HTERT RPE-1 (cell line): ENCODE data around the gene LENEP.

Source experiments
- in situ Hi-C: fragments of 300-500 bp; cut with MboI; formaldehyde crosslinking; loops from 4 replicates; pipeline ENCODE4 v1.14.3; 2020; ENCODE audit warnings: low sequenced_read_pairs

The LENEP gene

DNA sequence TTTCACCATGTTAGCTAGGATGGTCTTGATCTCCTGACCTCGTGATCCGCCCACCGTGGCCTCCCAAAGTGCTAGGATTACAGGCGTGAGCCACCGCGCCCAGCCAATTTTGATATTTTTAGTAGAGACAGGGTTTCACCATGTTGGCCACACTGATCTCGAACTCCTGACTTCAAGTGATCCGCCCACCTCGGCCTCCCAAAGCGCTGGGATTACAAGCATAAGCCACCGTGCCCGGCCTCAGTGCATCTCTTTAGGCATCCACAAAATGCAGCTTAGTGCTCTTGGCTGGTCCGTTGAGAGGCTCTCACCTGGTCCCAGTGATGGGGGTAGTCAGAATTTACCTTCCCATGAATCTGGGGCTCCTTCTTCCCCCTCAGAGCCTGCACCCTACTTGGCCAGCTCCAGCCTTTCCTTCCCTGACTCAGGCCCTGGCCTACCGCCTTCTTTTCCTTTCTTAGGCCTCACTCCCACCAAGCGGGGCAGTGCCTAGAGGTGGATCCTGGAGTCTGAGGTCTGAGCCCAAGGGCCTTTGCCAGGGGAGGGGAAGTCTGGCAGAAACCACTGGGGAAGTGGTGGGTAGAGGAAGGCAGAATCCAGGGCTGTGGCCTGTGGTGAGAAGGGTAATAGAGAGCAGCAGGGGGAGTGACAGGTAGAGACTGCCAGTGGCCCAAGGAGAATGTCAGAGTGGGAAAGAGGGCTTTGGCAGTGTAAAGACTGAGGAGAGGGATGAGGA is 3.7 kb downstream of the LENEP start:
- in situ Hi-C loops, result no loop called here

DNA sequence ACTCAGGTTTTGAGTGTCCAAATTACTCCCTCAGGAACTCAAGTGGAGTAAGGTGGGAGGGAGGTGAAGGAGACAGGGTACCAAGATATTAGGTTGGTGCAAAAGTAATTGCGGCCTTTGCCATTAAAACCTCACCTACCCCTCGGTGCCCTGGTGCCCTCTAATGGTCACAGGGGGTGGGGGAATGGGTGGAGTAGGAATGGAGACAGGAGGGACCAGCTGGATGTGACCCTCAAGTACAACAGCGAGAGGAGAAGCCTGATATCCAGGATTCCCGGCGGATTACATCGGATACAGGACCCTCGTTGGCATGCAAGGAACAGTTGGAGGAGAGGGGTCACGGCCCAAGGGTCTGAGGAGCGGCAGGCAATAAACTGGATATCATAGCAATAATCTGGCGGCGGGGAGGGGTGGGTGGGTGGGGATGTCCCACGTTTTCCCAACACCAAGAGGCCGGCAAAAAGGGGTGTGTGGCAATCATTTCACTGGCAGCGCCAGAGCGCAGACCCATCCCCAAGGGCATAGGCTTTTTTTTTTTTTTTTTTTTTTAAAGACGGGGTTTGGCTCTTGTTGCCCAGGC is 4.9 kb downstream of the LENEP start:
- in situ Hi-C loops, result no loop called here

DNA sequence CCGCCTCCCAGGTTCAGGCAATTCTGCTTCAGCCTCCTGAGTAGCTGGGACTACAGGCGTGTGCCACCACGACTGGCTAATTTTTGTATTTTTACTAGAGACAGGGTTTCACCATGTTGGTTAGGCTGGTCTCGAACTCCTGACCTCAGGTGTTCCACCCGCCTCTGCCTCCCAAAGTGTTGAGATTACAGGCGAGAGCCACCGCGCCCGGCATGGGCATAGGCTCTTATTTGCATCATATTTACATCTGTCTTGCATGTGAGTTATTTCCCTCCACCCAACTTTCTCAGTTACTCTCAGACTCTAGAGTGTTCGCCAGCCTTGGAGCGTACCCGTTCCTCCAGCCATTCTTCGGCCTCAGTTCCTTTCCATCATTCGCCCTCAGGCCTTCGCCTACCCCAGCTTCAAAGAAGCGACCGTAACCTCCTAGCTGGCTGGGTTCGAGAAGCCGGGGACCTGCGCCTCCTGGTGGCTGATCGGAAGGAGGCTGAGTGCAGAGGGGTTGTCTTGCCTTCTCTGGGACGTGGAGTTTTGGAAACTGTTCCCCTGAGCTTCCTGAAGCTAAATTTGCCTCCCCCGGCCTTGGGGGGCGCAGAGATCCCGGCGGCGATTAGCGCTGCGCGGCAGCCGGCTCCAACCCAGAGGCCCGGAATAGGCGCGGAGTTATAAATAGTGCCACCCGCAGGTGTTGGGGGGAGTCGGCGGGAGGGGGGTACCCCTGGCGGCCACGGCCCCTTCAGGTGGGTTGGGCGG is 5.6 kb downstream of the LENEP start:
- in situ Hi-C loops, result no loop called here

- in situ Hi-C loops, result no loop called here
These were observed 6.4 kb downstream of the LENEP start for GRCh38 chr1:154999571-155000410.

GRCh38 chr1:155000411-155000725 is 7.0 kb downstream of the LENEP start:
- in situ Hi-C loops, result no loop called here

DNA sequence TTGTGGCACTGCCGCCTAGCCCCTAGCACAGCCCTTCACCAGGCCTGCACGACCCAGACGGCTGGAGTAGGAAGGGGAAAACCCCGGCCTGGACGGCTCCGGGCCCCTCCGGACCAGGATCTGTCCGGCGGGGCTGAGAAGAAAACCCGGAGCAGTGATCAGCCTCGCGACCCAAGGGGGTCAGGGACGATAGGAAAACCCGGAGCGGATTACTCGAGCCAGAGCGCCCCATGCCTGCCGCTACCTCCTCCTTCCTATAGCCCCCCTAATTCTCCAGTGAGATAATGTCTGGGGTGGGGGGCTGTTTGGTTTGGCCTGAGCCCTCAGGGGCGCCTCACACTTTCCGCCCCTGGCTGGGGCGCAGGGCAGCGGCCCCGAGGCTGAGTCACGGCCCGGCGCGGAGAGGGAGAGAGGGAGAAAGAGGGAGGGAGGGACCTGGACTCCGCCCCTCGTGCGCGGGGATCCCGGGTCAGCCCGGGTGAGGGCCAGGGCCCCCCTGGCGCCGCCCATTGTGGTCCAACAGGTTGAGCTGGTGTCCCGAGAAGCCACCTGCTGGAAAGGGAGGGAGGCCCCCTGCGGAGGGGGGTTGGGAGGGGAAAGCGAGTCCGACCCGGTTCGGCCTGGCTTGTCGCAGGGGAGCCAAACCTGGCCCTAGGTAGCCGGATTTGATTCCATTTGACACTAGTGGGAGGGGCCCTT is 7.5 kb downstream of the LENEP start:
- in situ Hi-C loops, result no loop called here

- in situ Hi-C loops, result no loop called here
These were observed 8.0 kb downstream of the LENEP start for GRCh38 chr1:155001425-155001674.

DNA sequence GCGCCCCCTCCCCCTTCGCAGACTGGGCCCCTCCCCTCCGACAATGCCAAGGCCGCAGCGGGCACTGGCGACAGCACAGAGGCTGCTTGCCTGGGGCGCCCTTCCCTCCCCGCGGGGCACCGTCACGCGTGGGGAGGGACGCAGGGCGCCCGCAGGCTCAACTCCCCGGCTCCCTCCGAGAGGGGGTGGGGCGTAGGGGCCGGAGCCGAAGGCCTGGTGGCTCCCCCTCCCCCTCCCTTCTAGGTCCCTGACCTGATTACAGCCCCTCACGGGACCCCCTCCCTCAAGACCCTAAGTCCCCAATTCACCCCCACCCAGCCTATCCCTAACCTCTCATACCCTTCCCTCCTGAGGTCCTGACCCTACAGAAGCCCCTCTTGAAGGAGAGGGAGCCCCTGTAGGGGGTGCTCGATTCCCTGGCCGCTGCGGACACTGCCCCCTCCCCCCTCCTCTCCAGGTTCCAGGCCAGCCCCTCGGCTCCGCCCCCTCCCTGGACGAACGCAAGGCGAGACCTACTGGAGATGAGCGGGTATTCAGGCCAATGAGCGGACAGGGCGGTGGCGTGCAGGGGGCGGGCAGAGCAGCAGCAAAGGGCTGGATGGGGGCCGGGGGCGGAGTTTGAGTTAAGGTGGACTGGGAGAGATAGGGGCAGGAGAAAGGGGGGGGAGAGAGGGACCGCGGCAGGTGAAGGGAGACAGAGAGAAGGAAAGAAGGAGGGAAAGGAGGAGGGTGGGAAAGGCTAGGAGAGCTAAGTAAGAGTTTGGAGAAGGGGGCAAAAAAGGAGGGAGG is 8.5 kb downstream of the LENEP start:
- in situ Hi-C loops, result no loop called here

DNA sequence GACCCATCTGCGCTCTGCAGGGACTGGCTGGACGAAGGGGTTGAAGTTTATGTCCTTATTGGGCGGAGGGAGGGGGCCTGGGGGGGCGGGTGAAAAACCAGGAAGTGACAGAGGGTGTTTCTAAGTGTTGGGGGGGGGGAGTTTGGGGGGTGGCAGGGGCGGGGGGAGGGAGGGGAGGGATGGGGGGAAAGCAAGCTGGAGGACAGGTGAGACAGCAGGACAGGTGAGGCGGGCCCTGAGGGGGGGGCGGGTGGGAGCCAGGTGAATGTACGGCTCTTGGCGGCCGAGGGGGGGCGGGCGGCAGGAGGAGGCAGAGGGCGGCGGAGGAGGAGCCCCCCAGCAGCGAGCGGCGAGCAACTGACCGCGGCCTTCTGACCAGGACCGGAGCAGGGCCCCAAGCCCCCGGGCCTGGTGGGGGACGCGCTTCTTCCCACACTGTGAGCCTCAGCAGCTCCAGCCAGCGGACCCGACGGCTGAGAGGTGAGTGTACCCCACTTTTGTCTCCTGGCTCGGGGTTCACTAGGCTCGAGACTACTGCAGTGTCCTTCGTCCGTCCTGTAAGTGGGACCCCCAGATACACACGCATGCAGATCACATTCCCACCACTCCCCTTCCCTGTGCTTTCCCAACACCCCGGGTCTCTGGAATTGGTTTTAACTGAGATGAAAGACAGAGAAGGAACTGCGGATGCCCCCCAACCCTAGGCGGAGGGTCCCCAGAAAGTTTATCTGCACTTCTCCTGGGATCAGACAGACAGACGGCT is 9.3 kb downstream of the LENEP start, which contains the start of gene ZBTB7B:
Gene ZBTB7B, plus strand, starts transcription at position 339 of the 763 bp plus-strand sequence. CDS start 11,859 bp downstream, outside the sequence.
- in situ Hi-C loops, result no loop called here

GRCh38 chr1:155003227-155003765 is 9.9 kb downstream of the LENEP start:
- in situ Hi-C loops, result no loop called here

DNA sequence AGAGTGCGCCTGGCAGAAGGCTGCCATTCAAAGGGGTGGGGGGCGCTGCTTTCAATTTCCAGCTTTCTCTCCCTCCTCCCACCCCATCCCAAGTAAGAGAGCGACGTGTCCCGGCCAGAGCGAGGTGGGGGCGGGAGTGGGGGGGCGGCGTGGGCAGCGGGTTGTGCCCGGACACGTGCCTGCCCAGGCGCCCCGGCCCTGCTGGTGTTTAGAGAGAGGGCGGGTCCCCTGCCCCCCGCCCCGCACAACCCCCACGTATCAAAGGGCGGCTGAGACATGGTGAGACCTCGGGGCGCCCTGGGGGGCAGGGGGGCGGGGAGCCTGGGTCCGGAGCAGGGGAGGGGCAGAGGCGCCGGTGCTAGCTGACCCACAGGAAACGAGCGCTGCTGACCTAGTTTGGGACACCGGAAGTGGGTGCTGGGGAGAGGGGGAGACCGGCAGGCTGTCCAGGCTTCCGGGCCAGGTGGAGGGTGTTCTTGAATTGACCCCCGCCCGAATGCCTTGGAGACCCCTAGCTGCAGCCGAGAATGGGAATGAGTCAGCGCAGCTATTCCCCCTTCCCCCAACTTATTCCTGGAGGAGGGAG is 10.5 kb downstream of the LENEP start:
- in situ Hi-C loops, result no loop called here

DNA sequence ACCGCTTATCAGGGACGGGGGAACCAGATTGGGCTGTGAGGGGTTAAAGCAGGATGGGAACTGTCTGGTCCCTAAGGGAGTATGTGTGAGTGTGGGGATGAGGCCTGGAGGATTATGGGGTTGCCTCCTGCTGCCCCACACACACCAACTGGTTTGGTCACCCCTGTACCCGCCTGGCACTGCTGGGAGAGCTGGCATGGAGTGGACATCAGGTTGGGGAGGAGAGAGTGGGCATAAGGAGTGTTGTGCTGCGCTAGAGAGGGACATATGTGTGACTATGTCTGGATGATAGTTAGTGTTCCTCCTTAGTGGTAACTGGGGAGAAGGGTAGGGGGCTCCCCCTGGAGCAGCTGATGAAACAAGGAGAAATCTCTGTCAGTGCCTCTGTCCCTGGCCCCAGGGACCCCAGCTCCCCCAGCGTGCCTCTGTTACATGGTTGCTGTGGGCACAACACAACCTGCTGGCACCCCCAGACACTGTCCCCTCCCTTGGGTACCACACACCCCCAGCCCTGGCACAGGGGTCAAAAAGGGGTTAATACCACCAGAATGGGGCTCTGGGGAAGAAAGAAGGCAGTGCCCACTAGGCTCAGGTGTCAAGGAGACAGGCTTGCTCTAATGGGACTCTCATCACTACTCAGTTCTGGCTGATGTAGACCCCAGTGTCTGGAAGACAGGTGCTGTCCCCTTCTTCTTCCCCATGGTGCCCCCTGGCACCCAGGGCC is 11.1 kb downstream of the LENEP start:
- in situ Hi-C loops, result no loop called here

GRCh38 chr1:155005076-155006011 is 12.0 kb downstream of the LENEP start:
- in situ Hi-C loops, result no loop called here

DNA sequence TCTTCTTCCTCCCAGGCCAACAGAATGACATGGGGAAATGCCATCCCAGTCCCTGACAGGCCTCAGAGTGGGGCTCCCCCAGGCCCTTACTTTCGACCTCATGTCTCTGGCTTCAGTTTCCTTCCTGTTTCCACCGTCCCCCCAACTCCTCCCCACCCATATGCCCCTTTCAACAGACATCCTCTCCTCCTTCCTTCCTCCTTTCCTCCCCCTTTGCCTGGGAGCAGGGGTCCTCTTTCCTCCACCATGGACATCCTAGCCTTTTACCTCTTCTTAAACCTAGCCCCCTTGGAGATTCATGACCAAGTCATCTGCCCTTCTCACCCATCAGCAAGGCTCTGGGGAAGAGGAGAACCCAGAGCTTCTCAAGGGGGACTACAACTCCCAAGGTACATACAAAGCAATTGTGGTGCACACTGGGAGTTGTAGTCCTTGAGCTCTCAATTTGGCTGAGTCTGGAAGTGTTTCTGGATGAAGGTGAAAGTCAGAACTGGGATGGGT is 13.3 kb downstream of the LENEP start:
- in situ Hi-C loops, result no loop called here

DNA sequence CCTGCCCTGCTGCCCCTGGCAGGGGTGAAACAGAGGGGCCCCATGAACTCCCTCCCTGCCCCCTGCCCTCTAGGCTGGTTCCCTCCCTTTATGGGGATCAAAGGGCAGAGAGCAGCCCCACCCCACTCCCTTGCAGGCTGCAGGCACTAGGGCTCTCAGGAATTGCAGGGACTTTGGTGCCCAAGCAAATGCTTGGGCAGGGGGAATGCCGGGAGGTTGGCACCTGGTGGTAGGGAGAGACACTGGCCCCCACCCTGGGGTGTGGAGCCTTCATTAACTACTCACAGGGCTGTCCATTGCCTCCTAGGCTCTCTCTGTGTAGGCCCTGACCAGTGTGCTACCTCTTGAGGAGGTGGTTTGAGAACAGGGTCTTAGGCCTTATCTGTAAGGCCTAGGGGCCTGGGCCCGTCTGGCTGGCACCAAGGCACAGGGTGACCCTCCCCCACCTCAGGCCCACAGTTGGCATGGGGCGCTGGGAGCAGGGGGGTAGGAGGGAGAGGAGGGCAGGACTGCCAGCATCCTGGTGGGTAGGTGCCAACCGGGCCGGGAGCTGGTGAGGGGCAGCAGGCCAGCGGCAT is 14.0 kb downstream of the LENEP start:
- in situ Hi-C loops, result no loop called here
